GM23338 (cell line): Measurements from ENCODE around the gene CCDC92. TPM values are rescaled to one million over a fixed set of nuclear protein-coding genes. Genes with fewer than 3 reads are reported as not detected.

Source experiments
- ATAC-seq: fragments of 200-7000 bp; cut with Tn5 transposase; 3 replicates; pipeline ENCODE4 v1.9.1; 2020
- DNase-seq: peaks from one replicate; pipeline ENCODE4 v3.0.0-alpha.2; 2015; ENCODE audit warnings: low spot score
- H2AFZ ChIP-seq: fragments of 200-600 bp; sonication (generic); 2 replicates; pipeline ENCODE4 v1.8.0; 2016; ENCODE audit warnings: antibody characterized with exemption, mild to moderate bottlenecking, moderate library complexity
- H3F3A ChIP-seq: fragments of 200-600 bp; sonication (generic); replicated peaks from 2 replicates; pipeline ENCODE4 v1.8.0; 2017; ENCODE audit warnings: antibody characterized with exemption, mixed run types, low read depth
- H3K27ac ChIP-seq: fragments of 200-600 bp; sonication (generic); 2 replicates; pipeline ENCODE4 v1.6.1; 2016; ENCODE audit warnings: low read depth
- H3K27me3 ChIP-seq: fragments of 200-600 bp; sonication (generic); 2 replicates; pipeline ENCODE4 v1.8.0; 2016; ENCODE audit warnings: mild to moderate bottlenecking, mixed run types, moderate library complexity; ENCODE audit not compliant: insufficient read depth
- H3K36me3 ChIP-seq: fragments of 200-600 bp; sonication (generic); 2 replicates; pipeline ENCODE4 v1.8.0; 2016; ENCODE audit warnings: mild to moderate bottlenecking; ENCODE audit not compliant: insufficient read depth
- H3K4me1 ChIP-seq: fragments of 200-600 bp; sonication (generic); 2 replicates; pipeline ENCODE4 v1.8.0; 2016; ENCODE audit warnings: mild to moderate bottlenecking, moderate library complexity; ENCODE audit not compliant: insufficient read depth
- H3K4me2 ChIP-seq: fragments of 200-600 bp; sonication (generic); 2 replicates; pipeline ENCODE4 v1.7.1; 2017; ENCODE audit warnings: mixed run types
- H3K4me3 ChIP-seq: fragments of 200-600 bp; sonication (generic); 2 replicates; pipeline ENCODE4 v1.6.1; 2016; ENCODE audit warnings: mixed run types
- H3K79me2 ChIP-seq: fragments of 200-600 bp; sonication (generic); replicated peaks from 2 replicates; pipeline ENCODE4 v1.8.0; 2017; ENCODE audit warnings: mild to moderate bottlenecking; ENCODE audit not compliant: insufficient read depth
- H3K9me2 ChIP-seq: fragments of 200-600 bp; sonication (generic); 2 replicates; pipeline ENCODE4 v1.8.0; 2017; ENCODE audit not compliant: insufficient read depth
- H4K20me1 ChIP-seq: fragments of 200-600 bp; sonication (generic); replicated peaks from 2 replicates; pipeline ENCODE4 v1.8.0; 2017; ENCODE audit warnings: mild to moderate bottlenecking; ENCODE audit not compliant: insufficient read depth
- H3K27ac Mint-ChIP-seq: 2 replicates; pipeline ENCODE4 v1.8.0; 2020; ENCODE audit warnings: inconsistent platforms, mild to moderate bottlenecking, moderate library complexity, mixed read lengths
- H3K27me3 Mint-ChIP-seq: 3 replicates; pipeline ENCODE4 v1.8.0; 2022; ENCODE audit warnings: low read depth, mild to moderate bottlenecking, moderate library complexity, mixed read lengths, inconsistent platforms; ENCODE audit not compliant: insufficient read depth, poor library complexity
- H3K36me3 Mint-ChIP-seq: 3 replicates; pipeline ENCODE4 v1.8.0; 2021; ENCODE audit warnings: low read depth, mild to moderate bottlenecking, inconsistent platforms, moderate library complexity, mixed read lengths
- H3K4me1 Mint-ChIP-seq: 3 replicates; pipeline ENCODE4 v1.8.0; 2020; ENCODE audit warnings: mild to moderate bottlenecking, inconsistent platforms, mixed read lengths
- H3K4me3 Mint-ChIP-seq: 3 replicates; pipeline ENCODE4 v1.8.0; 2021; ENCODE audit warnings: moderate library complexity, mild to moderate bottlenecking, inconsistent platforms, mixed read lengths
- H3K9me3 Mint-ChIP-seq: 3 replicates; pipeline ENCODE4 v1.8.0; 2020; ENCODE audit warnings: moderate library complexity, mild to moderate bottlenecking, inconsistent platforms, mixed read lengths
- CREB1 ChIP-seq: fragments of 250-450 bp; sonication (Bioruptor Pico); IDR thresholded peaks from 2 replicates; pipeline ENCODE4 v1.5.0; 2020; ENCODE audit warnings: low read depth, mild to moderate bottlenecking, moderate library complexity
- EZH2 ChIP-seq: fragments of 200-600 bp; sonication (generic); IDR thresholded peaks from one replicate; pipeline ENCODE4 v1.8.0; 2017; ENCODE audit warnings: antibody characterized with exemption, mild to moderate bottlenecking, low read depth; ENCODE audit not compliant: unreplicated experiment
- EZH2phosphoT487 ChIP-seq: fragments of 200-600 bp; sonication (generic); IDR thresholded peaks from one replicate; pipeline ENCODE4 v1.8.1; 2018; ENCODE audit warnings: antibody characterized with exemption; ENCODE audit not compliant: unreplicated experiment
- JUNB ChIP-seq: IDR thresholded peaks from one replicate; pipeline ENCODE4 v1.6.1; 2016; ENCODE audit warnings: antibody characterized with exemption; ENCODE audit not compliant: unreplicated experiment
- NANOG ChIP-seq: IDR thresholded peaks from 2 replicates; pipeline ENCODE4 v1.6.1; 2016; ENCODE audit warnings: antibody characterized with exemption, borderline replicate concordance
- POLR2AphosphoS5 ChIP-seq: IDR thresholded peaks from 2 replicates; pipeline ENCODE4 v1.6.1; 2016; ENCODE audit warnings: antibody characterized with exemption, low read depth
- STAT1 ChIP-seq: IDR thresholded peaks from one replicate; pipeline ENCODE4 v1.6.1; 2016; ENCODE audit warnings: antibody characterized with exemption; ENCODE audit not compliant: unreplicated experiment
- ZNF114 ChIP-seq: fragments of 250-450 bp; sonication (Bioruptor Pico); IDR thresholded peaks from 2 replicates; pipeline ENCODE4 v1.5.0; 2020; ENCODE audit warnings: mild to moderate bottlenecking, moderate library complexity
- ZNF331 ChIP-seq: fragments of 250-450 bp; sonication (Bioruptor Pico); IDR thresholded peaks from 2 replicates; pipeline ENCODE4 v1.5.0; 2020; ENCODE audit warnings: low read depth, mild to moderate bottlenecking, moderate library complexity
- polyA plus RNA-seq: library from polyadenylated mRNA; unstranded; fragments of >200 nt; fragmentation: Nextera tagmentation; extraction: Ambion mirVana; gene quantifications from 2 replicates; pipeline ENCODE4 v1.2.1, GENCODE V29; 2016
- total RNA-seq: library from RNA; depleted of rRNA; stranded (reverse); fragments of >200 nt; shearing (Covaris generic); gene quantifications from 2 replicates; pipeline ENCODE4 v1.2.3, GENCODE V29; 2014
- TF ChIP-seq, protein P1 (sequence below): IDR thresholded peaks from one replicate; pipeline ENCODE4 v1.6.1; 2018; ENCODE audit warnings: antibody characterized with exemption; ENCODE audit not compliant: unreplicated experiment
- TF ChIP-seq, protein P2 (sequence below): IDR thresholded peaks from 2 replicates; pipeline ENCODE4 v1.6.1; 2016; ENCODE audit warnings: antibody characterized with exemption
- TF ChIP-seq, protein P3 (sequence below): fragments of 250-450 bp; sonication (Bioruptor Pico); IDR thresholded peaks from 2 replicates; pipeline ENCODE4 v1.5.0; 2020; ENCODE audit warnings: mild to moderate bottlenecking, moderate library complexity

The CCDC92 gene
- total and polyA plus RNA-seq, 2 experiments from 2014 or later = 0.08 to 0.31 TPM

DNA sequence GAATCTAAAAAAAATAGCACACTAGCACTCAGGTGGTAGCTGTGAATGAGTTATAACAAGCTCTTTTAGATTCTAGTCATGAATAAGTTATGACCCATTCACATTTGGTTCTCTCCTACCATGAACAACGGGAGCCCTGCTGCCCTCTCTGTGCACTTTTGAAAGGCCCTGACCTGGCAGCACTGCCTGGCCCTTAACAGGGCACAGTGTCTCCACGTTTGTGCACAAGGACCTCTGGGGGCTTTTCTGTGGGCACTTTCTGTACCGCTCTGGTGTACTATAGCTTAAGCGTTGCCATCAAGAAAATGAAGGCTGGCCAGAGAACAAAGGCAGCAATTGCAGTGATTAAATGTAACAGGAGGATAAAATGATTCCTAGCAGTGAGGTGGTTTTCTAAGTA, 21.2 kb downstream of the CCDC92 start (continued):
- TF ChIP-seq CREB1 (CRISPR knock-in tag) = no peak

DNA sequence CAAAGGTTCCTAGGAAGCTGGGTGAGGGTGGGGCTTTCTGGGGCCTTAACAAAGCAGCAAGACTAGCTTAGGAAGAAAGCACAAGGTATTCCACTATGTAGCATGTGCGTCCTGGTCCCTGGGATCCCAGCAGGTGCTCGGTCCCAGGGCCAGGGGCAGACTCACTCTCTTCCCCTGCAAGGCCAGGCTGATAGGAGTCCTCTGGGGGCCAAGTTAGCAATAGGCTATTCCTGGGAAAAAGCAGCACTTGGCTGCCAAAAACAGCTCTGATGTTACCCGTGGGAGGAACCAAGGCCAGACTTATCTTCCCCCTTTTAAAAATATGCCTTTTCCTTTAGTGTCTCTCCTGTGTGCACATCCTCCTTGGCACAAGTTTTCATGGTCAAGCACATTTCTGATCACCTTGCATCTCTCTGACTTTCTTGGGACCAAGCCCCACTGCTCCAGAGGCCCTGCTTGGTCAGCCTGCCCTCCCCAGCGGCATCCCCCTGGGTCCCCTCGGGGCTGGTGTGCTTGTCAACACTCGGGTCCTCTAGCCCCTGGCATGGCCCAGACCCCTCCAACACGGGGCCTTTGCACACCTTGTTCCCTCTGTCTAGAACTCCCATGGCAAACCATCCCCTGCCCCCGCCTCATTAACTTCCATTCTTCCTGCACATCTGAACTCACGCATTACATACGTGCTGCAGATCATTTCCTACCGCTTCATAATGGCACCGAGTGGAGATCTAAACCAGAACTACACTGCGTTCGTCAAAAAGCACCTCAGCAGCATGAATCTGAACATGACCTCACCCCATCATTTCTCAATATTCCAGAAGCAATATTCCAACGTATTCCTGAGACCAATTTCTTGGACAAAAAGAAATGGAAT, 21.9 kb downstream of the CCDC92 start:
- Mint-ChIP-seq H3K36me3 (no peaks in the 10 kb centered on the region), H3K27me3 (peaks cover 7% of the 10 kb centered on the region), H3K9me3 (no peaks in the 10 kb centered on the region), H3K4me3 (no peak overlapping the region), H3K27ac (no peak overlapping the region), H3K4me1 (no peaks in the 10 kb centered on the region; the same call in 2 of the 3 replicates)
- Histone ChIP-seq H4K20me1 (no peaks in the 10 kb centered on the region), H2AFZ (no peak overlapping the region), H3K27me3 (peaks cover 30% of the 10 kb centered on the region), H3K36me3 (no peaks in the 10 kb centered on the region), H3K4me2 (no peak overlapping the region), H3K27ac (no peak overlapping the region), H3K9me2 (no peaks in the 10 kb centered on the region), H3K4me1 (no peaks in the 10 kb centered on the region), H3F3A (no peaks in the 10 kb centered on the region), H3K79me2 (no peaks in the 10 kb centered on the region), H3K4me3 (no peak overlapping the region)
- ATAC-seq (no peak), DNase-seq (no peak)
- TF ChIP-seq ZNF114 (CRISPR knock-in tag) (no peak), NANOG (no peak), EZH2phosphoT487 (no peak), STAT1 (no peak), EZH2 (no peak), ZNF331 (CRISPR knock-in tag) (no peak), JUNB (no peak), CREB1 (CRISPR knock-in tag) (no peak), POLR2AphosphoS5 (no peak)
- TF ChIP-seq, protein P1, sequence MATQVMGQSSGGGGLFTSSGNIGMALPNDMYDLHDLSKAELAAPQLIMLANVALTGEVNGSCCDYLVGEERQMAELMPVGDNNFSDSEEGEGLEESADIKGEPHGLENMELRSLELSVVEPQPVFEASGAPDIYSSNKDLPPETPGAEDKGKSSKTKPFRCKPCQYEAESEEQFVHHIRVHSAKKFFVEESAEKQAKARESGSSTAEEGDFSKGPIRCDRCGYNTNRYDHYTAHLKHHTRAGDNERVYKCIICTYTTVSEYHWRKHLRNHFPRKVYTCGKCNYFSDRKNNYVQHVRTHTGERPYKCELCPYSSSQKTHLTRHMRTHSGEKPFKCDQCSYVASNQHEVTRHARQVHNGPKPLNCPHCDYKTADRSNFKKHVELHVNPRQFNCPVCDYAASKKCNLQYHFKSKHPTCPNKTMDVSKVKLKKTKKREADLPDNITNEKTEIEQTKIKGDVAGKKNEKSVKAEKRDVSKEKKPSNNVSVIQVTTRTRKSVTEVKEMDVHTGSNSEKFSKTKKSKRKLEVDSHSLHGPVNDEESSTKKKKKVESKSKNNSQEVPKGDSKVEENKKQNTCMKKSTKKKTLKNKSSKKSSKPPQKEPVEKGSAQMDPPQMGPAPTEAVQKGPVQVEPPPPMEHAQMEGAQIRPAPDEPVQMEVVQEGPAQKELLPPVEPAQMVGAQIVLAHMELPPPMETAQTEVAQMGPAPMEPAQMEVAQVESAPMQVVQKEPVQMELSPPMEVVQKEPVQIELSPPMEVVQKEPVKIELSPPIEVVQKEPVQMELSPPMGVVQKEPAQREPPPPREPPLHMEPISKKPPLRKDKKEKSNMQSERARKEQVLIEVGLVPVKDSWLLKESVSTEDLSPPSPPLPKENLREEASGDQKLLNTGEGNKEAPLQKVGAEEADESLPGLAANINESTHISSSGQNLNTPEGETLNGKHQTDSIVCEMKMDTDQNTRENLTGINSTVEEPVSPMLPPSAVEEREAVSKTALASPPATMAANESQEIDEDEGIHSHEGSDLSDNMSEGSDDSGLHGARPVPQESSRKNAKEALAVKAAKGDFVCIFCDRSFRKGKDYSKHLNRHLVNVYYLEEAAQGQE = no peak
- TF ChIP-seq, protein P2, sequence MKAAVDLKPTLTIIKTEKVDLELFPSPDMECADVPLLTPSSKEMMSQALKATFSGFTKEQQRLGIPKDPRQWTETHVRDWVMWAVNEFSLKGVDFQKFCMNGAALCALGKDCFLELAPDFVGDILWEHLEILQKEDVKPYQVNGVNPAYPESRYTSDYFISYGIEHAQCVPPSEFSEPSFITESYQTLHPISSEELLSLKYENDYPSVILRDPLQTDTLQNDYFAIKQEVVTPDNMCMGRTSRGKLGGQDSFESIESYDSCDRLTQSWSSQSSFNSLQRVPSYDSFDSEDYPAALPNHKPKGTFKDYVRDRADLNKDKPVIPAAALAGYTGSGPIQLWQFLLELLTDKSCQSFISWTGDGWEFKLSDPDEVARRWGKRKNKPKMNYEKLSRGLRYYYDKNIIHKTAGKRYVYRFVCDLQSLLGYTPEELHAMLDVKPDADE = no peak
- TF ChIP-seq, protein P3, sequence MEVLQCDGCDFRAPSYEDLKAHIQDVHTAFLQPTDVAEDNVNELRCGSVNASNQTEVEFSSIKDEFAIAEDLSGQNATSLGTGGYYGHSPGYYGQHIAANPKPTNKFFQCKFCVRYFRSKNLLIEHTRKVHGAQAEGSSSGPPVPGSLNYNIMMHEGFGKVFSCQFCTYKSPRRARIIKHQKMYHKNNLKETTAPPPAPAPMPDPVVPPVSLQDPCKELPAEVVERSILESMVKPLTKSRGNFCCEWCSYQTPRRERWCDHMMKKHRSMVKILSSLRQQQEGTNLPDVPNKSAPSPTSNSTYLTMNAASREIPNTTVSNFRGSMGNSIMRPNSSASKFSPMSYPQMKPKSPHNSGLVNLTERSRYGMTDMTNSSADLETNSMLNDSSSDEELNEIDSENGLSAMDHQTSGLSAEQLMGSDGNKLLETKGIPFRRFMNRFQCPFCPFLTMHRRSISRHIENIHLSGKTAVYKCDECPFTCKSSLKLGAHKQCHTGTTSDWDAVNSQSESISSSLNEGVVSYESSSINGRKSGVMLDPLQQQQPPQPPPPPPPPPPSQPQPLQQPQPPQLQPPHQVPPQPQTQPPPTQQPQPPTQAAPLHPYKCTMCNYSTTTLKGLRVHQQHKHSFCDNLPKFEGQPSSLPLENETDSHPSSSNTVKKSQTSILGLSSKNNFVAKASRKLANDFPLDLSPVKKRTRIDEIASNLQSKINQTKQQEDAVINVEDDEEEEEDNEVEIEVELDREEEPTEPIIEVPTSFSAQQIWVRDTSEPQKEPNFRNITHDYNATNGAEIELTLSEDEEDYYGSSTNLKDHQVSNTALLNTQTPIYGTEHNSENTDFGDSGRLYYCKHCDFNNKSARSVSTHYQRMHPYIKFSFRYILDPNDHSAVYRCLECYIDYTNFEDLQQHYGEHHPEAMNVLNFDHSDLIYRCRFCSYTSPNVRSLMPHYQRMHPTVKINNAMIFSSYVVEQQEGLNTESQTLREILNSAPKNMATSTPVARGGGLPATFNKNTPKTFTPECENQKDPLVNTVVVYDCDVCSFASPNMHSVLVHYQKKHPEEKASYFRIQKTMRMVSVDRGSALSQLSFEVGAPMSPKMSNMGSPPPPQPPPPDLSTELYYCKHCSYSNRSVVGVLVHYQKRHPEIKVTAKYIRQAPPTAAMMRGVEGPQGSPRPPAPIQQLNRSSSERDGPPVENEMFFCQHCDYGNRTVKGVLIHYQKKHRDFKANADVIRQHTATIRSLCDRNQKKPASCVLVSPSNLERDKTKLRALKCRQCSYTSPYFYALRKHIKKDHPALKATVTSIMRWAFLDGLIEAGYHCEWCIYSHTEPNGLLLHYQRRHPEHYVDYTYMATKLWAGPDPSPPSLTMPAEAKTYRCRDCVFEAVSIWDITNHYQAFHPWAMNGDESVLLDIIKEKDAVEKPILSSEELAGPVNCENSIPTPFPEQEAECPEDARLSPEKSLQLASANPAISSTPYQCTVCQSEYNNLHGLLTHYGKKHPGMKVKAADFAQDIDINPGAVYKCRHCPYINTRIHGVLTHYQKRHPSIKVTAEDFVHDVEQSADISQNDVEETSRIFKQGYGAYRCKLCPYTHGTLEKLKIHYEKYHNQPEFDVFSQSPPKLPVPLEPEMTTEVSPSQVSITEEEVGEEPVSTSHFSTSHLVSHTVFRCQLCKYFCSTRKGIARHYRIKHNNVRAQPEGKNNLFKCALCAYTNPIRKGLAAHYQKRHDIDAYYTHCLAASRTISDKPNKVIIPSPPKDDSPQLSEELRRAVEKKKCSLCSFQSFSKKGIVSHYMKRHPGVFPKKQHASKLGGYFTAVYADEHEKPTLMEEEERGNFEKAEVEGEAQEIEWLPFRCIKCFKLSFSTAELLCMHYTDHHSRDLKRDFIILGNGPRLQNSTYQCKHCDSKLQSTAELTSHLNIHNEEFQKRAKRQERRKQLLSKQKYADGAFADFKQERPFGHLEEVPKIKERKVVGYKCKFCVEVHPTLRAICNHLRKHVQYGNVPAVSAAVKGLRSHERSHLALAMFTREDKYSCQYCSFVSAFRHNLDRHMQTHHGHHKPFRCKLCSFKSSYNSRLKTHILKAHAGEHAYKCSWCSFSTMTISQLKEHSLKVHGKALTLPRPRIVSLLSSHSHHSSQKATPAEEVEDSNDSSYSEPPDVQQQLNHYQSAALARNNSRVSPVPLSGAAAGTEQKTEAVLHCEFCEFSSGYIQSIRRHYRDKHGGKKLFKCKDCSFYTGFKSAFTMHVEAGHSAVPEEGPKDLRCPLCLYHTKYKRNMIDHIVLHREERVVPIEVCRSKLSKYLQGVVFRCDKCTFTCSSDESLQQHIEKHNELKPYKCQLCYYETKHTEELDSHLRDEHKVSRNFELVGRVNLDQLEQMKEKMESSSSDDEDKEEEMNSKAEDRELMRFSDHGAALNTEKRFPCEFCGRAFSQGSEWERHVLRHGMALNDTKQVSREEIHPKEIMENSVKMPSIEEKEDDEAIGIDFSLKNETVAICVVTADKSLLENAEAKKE (CRISPR knock-in tag) = no peak
